HEK293 (cell line): ENCODE data around the gene SAMD3.
"Not testable (repeated sequence)": the region's sequence is repeated elsewhere in the genome, so short reads cannot be mapped to it uniquely, and the experiment has no call there.

ENCODE experiments used
- CTCF ChIA-PET: fragments of 350-600 bp; formaldehyde crosslinking; extraction: SDS; loops from one replicate; lab custom pipeline; 2021; ENCODE audit warnings: antibody characterized with exemption; lab: Yijun Ruan, JAX
- POLR2A ChIA-PET: fragments of 300-600 bp; formaldehyde crosslinking; extraction: SDS; loops from one replicate; lab custom pipeline; 2020; ENCODE audit warnings: antibody characterized with exemption, inconsistent platforms; lab: Yijun Ruan, JAX
- H3K27ac ChIP-seq: fragments of 200-500 bp; sonication (Bioruptor generic); 2 replicates; pipeline ENCODE4 v1.5.1; 2014; ENCODE audit warnings: low read depth, low read length, control low read depth, inconsistent platforms; ENCODE audit errors: extremely low read depth
- H3K36me3 ChIP-seq, 2 experiments: fragments of 200-500 bp in 1 of 2; sonication (Bioruptor generic) in 1 of 2; 1 replicate in 1 of 2; 2 replicates in 1 of 2; pipeline ENCODE4 v1.5.1; 2014 to 2017; ENCODE audit warnings: inconsistent platforms in 2 of 2, low read length in 2 of 2; ENCODE audit not compliant: control insufficient read depth in 2 of 2, insufficient read depth in 1 of 2
- H3K4me1 ChIP-seq: fragments of 200-500 bp; sonication (Bioruptor generic); 2 replicates; pipeline ENCODE4 v1.5.1; 2014; ENCODE audit warnings: mild to moderate bottlenecking, low read length, inconsistent platforms; ENCODE audit not compliant: control insufficient read depth, insufficient read depth
- H3K4me3 ChIP-seq: 2 replicates; pipeline ENCODE4 v1.5.1; 2011; ENCODE audit warnings: low read depth, mild to moderate bottlenecking, control low read depth, low read length, moderate library complexity
- H3K9me3 ChIP-seq: fragments of 200-500 bp; sonication (Bioruptor generic); 2 replicates; pipeline ENCODE4 v1.5.1; 2014; ENCODE audit warnings: low read depth, low read length, inconsistent platforms; ENCODE audit not compliant: control insufficient read depth, insufficient read depth
- TCF7L2 ChIP-seq: IDR thresholded peaks from 2 replicates; pipeline ENCODE4 v1.6.1; 2011; ENCODE audit warnings: low read depth, mild to moderate bottlenecking, inconsistent platforms, low read length, moderate library complexity, borderline replicate concordance
- ZNF175 ChIP-seq: fragments of 450-650 bp; formaldehyde crosslinking; IDR thresholded peaks from 2 replicates; pipeline ENCODE4 v1.5.1; 2016; ENCODE audit warnings: missing biosample characterization, missing genetic modification characterization
- ZNF274 ChIP-seq, 2 experiments: fragments of 200-500 bp in 1 of 2; fragments of 450-650 bp in 1 of 2; sonication (Bioruptor generic) in 1 of 2; formaldehyde crosslinking in 1 of 2; IDR thresholded peaks; 2 replicates each; pipeline versions ENCODE4 v1.5.1 to v1.6.1; 2014 to 2016; ENCODE audit warnings: borderline replicate concordance in 1 of 2, inconsistent platforms in 1 of 2, low read length in 1 of 2, missing biosample characterization in 1 of 2, missing genetic modification characterization in 1 of 2
- ZNF311 ChIP-seq: fragments of 450-650 bp; formaldehyde crosslinking; IDR thresholded peaks from 2 replicates; pipeline ENCODE4 v1.5.1; 2017; ENCODE audit warnings: missing biosample characterization, missing genetic modification characterization, borderline replicate concordance
- ZNF37A ChIP-seq: fragments of 450-650 bp; IDR thresholded peaks from 2 replicates; pipeline ENCODE4 v1.5.1; 2018; ENCODE audit warnings: missing biosample characterization, missing genetic modification characterization
- ZNF394 ChIP-seq: fragments of 450-650 bp; formaldehyde crosslinking; IDR thresholded peaks from 2 replicates; pipeline ENCODE4 v1.5.1; 2016; ENCODE audit warnings: missing biosample characterization, missing genetic modification characterization, mild to moderate bottlenecking, moderate library complexity, borderline replicate concordance
- ZNF423 ChIP-seq: fragments of 450-650 bp; formaldehyde crosslinking; IDR thresholded peaks from 2 replicates; pipeline ENCODE4 v1.5.1; 2016; ENCODE audit warnings: missing biosample characterization, missing genetic modification characterization
- ZNF561 ChIP-seq: fragments of 450-650 bp; IDR thresholded peaks from 2 replicates; pipeline ENCODE4 v1.5.1; 2018; ENCODE audit warnings: missing biosample characterization, missing genetic modification characterization, borderline replicate concordance
- ZNF658 ChIP-seq: fragments of 450-650 bp; formaldehyde crosslinking; IDR thresholded peaks from 2 replicates; pipeline ENCODE4; 2016; ENCODE audit warnings: missing biosample characterization, missing genetic modification characterization
- ZNF664 ChIP-seq: fragments of 450-650 bp; formaldehyde crosslinking; IDR thresholded peaks from 2 replicates; pipeline ENCODE4 v1.5.1; 2016; ENCODE audit warnings: missing biosample characterization, missing genetic modification characterization
- ZNF768 ChIP-seq: fragments of 450-650 bp; formaldehyde crosslinking; IDR thresholded peaks from 2 replicates; pipeline ENCODE4 v1.5.1; 2018; ENCODE audit warnings: missing biosample characterization, mild to moderate bottlenecking, missing genetic modification characterization
- TF ChIP-seq, protein P1 (sequence below): fragments of 450-650 bp; formaldehyde crosslinking; IDR thresholded peaks from 2 replicates; pipeline ENCODE4 v1.5.1; 2016; ENCODE audit warnings: missing biosample characterization, missing genetic modification characterization
- TF ChIP-seq, protein P2 (sequence below): fragments of 450-650 bp; formaldehyde crosslinking; IDR thresholded peaks from 2 replicates; pipeline ENCODE4 v1.5.1; 2016; ENCODE audit warnings: missing biosample characterization, missing genetic modification characterization, borderline replicate concordance
- TF ChIP-seq, protein P3 (sequence below): sonication (generic); formaldehyde crosslinking; IDR thresholded peaks from 2 replicates; pipeline ENCODE4 v1.8.1; 2022; ENCODE audit warnings: mild to moderate bottlenecking, moderate library complexity, missing genetic modification reagents
- TF ChIP-seq, protein P4 (sequence below): fragments of 450-650 bp; formaldehyde crosslinking; IDR thresholded peaks from 2 replicates; pipeline ENCODE4 v1.5.1; 2016; ENCODE audit warnings: missing biosample characterization, missing genetic modification characterization
- TF ChIP-seq, protein P5 (sequence below): fragments of 450-650 bp; formaldehyde crosslinking; IDR thresholded peaks from 2 replicates; pipeline ENCODE4 v1.5.1; 2017; ENCODE audit warnings: missing biosample characterization, mild to moderate bottlenecking, missing genetic modification characterization, moderate library complexity

The SAMD3 gene

DNA sequence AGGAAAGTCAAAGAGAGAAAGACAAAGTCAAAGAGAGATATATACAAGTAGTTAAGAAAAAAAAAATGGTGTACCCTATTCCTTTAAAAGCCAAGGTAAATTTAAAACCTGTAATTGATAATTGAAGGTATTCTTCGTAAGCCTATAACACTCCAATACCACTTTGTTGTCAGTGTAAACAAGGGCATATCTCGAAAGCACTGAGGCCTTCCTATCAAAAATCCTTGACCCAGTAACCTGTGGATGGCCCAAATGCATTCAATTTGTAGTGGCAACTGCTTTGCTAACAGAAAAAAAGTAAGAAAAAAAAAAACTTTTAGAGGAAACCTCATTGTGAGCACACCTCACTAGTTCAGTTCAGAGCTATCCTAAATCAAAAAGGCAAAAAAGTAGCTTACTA lies 39.3 kb upstream of the SAMD3 start:
- H3K27ac ChIP-seq: no peak overlapping the region
- H3K9me3 ChIP-seq: no peaks in the 10 kb centered on the region
- CTCF ChIA-PET: interaction anchor here (0.7 kb wide), 1 partner anchor 500 kb away, joined by 3 read pairs; no protein-coding TSS in a partner anchor
- H3K4me3 ChIP-seq: no peak overlapping the region
- no peaks in the 10 kb centered on the region for H3K4me1 ChIP-seq
- no peak for TF ChIP-seq ZNF37A (tag by site-specific recombination)
- TF ChIP-seq, protein P1, sequence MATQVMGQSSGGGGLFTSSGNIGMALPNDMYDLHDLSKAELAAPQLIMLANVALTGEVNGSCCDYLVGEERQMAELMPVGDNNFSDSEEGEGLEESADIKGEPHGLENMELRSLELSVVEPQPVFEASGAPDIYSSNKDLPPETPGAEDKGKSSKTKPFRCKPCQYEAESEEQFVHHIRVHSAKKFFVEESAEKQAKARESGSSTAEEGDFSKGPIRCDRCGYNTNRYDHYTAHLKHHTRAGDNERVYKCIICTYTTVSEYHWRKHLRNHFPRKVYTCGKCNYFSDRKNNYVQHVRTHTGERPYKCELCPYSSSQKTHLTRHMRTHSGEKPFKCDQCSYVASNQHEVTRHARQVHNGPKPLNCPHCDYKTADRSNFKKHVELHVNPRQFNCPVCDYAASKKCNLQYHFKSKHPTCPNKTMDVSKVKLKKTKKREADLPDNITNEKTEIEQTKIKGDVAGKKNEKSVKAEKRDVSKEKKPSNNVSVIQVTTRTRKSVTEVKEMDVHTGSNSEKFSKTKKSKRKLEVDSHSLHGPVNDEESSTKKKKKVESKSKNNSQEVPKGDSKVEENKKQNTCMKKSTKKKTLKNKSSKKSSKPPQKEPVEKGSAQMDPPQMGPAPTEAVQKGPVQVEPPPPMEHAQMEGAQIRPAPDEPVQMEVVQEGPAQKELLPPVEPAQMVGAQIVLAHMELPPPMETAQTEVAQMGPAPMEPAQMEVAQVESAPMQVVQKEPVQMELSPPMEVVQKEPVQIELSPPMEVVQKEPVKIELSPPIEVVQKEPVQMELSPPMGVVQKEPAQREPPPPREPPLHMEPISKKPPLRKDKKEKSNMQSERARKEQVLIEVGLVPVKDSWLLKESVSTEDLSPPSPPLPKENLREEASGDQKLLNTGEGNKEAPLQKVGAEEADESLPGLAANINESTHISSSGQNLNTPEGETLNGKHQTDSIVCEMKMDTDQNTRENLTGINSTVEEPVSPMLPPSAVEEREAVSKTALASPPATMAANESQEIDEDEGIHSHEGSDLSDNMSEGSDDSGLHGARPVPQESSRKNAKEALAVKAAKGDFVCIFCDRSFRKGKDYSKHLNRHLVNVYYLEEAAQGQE (tag by site-specific recombination): no peak
- no peak for TF ChIP-seq ZNF664 (tag by site-specific recombination)
- TF ChIP-seq, protein P2, sequence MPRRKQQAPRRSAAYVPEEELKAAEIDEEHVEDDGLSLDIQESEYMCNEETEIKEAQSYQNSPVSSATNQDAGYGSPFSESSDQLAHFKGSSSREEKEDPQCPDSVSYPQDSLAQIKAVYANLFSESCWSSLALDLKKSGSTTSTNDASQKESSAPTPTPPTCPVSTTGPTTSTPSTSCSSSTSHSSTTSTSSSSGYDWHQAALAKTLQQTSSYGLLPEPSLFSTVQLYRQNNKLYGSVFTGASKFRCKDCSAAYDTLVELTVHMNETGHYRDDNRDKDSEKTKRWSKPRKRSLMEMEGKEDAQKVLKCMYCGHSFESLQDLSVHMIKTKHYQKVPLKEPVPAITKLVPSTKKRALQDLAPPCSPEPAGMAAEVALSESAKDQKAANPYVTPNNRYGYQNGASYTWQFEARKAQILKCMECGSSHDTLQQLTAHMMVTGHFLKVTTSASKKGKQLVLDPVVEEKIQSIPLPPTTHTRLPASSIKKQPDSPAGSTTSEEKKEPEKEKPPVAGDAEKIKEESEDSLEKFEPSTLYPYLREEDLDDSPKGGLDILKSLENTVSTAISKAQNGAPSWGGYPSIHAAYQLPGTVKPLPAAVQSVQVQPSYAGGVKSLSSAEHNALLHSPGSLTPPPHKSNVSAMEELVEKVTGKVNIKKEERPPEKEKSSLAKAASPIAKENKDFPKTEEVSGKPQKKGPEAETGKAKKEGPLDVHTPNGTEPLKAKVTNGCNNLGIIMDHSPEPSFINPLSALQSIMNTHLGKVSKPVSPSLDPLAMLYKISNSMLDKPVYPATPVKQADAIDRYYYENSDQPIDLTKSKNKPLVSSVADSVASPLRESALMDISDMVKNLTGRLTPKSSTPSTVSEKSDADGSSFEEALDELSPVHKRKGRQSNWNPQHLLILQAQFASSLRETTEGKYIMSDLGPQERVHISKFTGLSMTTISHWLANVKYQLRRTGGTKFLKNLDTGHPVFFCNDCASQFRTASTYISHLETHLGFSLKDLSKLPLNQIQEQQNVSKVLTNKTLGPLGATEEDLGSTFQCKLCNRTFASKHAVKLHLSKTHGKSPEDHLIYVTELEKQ: no peak
- no peak for TF ChIP-seq ZNF423 (tag by site-specific recombination)
- TF ChIP-seq, protein P3, sequence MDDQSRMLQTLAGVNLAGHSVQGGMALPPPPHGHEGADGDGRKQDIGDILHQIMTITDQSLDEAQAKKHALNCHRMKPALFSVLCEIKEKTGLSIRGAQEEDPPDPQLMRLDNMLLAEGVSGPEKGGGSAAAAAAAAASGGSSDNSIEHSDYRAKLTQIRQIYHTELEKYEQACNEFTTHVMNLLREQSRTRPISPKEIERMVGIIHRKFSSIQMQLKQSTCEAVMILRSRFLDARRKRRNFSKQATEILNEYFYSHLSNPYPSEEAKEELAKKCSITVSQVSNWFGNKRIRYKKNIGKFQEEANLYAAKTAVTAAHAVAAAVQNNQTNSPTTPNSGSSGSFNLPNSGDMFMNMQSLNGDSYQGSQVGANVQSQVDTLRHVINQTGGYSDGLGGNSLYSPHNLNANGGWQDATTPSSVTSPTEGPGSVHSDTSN: no peak
- TF ChIP-seq ZNF658: no peak
- no peak for TF ChIP-seq ZNF175 (tag by site-specific recombination)
- TF ChIP-seq ZNF311: no peak
- no peak for TF ChIP-seq ZNF394 (tag by site-specific recombination)
- no peak for TF ChIP-seq ZNF561 (tag by site-specific recombination)
- no peak for TF ChIP-seq ZNF274 (IDR thresholded peaks at IDR 0.05; ENCODE audit: low read length)
- no peak for TF ChIP-seq ZNF274 (tag by site-specific recombination; IDR thresholded peaks at IDR 0.05; ENCODE audit: borderline replicate concordance)
- no peak for TF ChIP-seq ZNF768
- TF ChIP-seq, protein P4, sequence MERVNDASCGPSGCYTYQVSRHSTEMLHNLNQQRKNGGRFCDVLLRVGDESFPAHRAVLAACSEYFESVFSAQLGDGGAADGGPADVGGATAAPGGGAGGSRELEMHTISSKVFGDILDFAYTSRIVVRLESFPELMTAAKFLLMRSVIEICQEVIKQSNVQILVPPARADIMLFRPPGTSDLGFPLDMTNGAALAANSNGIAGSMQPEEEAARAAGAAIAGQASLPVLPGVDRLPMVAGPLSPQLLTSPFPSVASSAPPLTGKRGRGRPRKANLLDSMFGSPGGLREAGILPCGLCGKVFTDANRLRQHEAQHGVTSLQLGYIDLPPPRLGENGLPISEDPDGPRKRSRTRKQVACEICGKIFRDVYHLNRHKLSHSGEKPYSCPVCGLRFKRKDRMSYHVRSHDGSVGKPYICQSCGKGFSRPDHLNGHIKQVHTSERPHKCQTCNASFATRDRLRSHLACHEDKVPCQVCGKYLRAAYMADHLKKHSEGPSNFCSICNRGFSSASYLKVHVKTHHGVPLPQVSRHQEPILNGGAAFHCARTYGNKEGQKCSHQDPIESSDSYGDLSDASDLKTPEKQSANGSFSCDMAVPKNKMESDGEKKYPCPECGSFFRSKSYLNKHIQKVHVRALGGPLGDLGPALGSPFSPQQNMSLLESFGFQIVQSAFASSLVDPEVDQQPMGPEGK (tag by site-specific recombination): no peak
- no peak for TF ChIP-seq TCF7L2
- no peaks in the 10 kb centered on the region for H3K36me3 ChIP-seq
- POLR2A ChIA-PET: no interaction called here

DNA sequence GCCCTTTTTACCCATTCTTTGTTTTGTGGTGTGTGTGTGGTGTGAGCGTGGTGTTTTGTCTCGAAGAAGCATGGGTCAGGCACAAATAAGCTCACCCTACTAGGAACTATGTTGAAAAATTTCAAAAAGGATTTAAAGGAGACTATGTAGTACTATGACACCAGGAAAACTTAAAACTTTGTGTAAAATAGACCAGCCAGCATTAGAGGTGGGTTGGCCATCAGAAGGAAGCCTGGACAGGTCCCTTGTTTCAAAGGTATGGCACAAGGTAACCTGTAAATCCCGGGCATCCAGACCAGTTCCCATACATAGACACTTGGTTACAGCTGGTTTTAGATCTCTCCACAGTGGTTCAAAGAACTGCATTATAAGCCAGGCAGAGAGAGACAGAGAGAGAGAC lies 38.8 kb upstream of the SAMD3 start:
- POLR2A ChIA-PET, H3K36me3 ChIP-seq, CTCF ChIA-PET, H3K4me3 ChIP-seq, H3K4me1 ChIP-seq, H3K27ac ChIP-seq, H3K9me3 ChIP-seq: not testable (repeated sequence)
- TF ChIP-seq, protein P5, sequence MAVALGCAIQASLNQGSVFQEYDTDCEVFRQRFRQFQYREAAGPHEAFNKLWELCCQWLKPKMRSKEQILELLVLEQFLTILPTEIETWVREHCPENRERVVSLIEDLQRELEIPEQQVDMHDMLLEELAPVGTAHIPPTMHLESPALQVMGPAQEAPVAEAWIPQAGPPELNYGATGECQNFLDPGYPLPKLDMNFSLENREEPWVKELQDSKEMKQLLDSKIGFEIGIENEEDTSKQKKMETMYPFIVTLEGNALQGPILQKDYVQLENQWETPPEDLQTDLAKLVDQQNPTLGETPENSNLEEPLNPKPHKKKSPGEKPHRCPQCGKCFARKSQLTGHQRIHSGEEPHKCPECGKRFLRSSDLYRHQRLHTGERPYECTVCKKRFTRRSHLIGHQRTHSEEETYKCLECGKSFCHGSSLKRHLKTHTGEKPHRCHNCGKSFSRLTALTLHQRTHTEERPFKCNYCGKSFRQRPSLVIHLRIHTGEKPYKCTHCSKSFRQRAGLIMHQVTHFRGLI (tag by site-specific recombination): peak; percentile 90

DNA sequence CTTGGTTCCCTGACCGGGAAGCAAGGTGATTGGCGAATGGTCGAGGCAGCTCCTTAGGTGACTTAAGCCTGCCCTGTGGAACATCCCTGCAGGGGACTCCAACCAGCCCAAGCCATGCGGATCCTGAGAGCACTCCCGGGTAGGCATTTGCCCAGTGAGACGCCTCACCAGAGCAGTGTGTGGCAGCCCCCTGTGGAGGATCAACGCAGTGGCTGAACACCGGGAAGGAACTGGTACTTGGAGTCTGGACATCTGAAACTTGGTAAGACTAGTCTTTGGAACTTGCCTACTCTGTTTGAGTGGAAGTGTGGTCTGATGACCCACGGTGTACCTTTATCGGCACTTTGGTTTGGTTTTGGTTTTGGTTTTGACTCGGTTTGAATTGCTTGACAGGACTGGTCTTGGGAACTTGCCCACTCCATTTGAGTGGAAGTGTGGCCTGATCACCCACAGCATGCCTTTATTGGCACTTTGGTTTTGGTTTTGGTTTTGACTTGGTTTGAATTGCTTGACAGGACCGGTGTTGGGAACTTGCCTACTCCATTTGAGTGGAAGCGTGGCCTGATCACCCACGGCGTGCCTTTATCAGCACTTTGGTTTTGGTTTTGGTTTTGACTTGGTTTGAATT lies 38.0 kb upstream of the SAMD3 start:
- CTCF ChIA-PET: interaction anchor here (0.7 kb wide), 1 partner anchor 748 kb away, joined by 3 read pairs; no protein-coding TSS in a partner anchor
- POLR2A ChIA-PET, H3K27ac ChIP-seq, H3K4me3 ChIP-seq, H3K36me3 ChIP-seq, H3K9me3 ChIP-seq, H3K4me1 ChIP-seq: not testable (repeated sequence)
